GM12878 (cell line): ENCODE measurements around the gene RPL21. TPM values are rescaled to one million over a fixed set of nuclear protein-coding genes. Genes with fewer than 3 reads are reported as not detected.

Experiments used
- ATAC-seq: fragments of 200-7000 bp; cut with Tn5 transposase; 3 replicates; pipeline ENCODE4 v1.9.1; 2020; ENCODE audit warnings: mild to moderate bottlenecking, moderate library complexity
- BruUV-seq: library from RNA; stranded (reverse); fragments of 400-500 nt; replicated peaks from 2 replicates; lab custom pipeline; 2021; lab: Mats Ljungman, UMichigan
- CTCF ChIA-PET: fragments of 300-600 bp; sonication (Branson Sonifier 250); formaldehyde crosslinking; extraction: SDS; loops from one replicate; lab custom pipeline; 2021; ENCODE audit warnings: inconsistent platforms; lab: Yijun Ruan, JAX
- POLR2A ChIA-PET: fragments of 350-600 bp; formaldehyde crosslinking; extraction: SDS; loops from one replicate; lab custom pipeline; 2021; ENCODE audit warnings: inconsistent platforms; lab: Charles Lee
- RAD21 ChIA-PET: fragments of 300-600 bp; sonication (Branson Sonifier 250); formaldehyde crosslinking; loops from one replicate; lab custom pipeline; 2023; ENCODE audit warnings: antibody characterized with exemption; ENCODE audit not compliant: unreplicated experiment; lab: Charles Lee
- SMC1A ChIA-PET: fragments of 300-600 bp; sonication (Branson Sonifier 250); formaldehyde crosslinking; loops from one replicate; lab custom pipeline; 2023; ENCODE audit not compliant: unreplicated experiment, uncharacterized antibody; lab: Charles Lee
- DNase-seq: peaks from one replicate; pipeline ENCODE4 v3.0.0-alpha.2; 2011; ENCODE audit warnings: low read depth, low spot score
- FAIRE-seq: peaks from 3 replicates; lab custom pipeline; 2011; peaks lifted over from hg19 to GRCh38; lab: Jason Lieb, UNC
- H2AFZ ChIP-seq: 2 replicates; pipeline ENCODE4 v1.6.0; 2011; ENCODE audit warnings: low read depth, low read length, control low read depth; ENCODE audit not compliant: control insufficient read depth
- H3K27ac ChIP-seq: 2 replicates; pipeline ENCODE4 v1.5.1; 2011; ENCODE audit warnings: control low read depth; ENCODE audit not compliant: control insufficient read depth, insufficient read depth
- H3K27me3 ChIP-seq, 2 experiments: replicated peaks in 1 of 2; 2 replicates each; pipeline versions ENCODE4 v1.6.0 to v1.6.1; 2011; ENCODE audit warnings: low read length in 1 of 2; ENCODE audit not compliant: control insufficient read depth in 2 of 2, insufficient read depth in 2 of 2
- H3K36me3 ChIP-seq, 2 experiments: 2 replicates each; pipeline ENCODE4 v1.5.1; 2011; ENCODE audit warnings: low read length in 1 of 2; ENCODE audit not compliant: control insufficient read depth in 2 of 2, insufficient read depth in 2 of 2
- H3K4me1 ChIP-seq: 2 replicates; pipeline ENCODE4 v1.6.1; 2011; ENCODE audit warnings: mild to moderate bottlenecking, low read length, moderate library complexity, mixed read lengths; ENCODE audit not compliant: control insufficient read depth, insufficient read depth
- H3K4me2 ChIP-seq: 2 replicates; pipeline ENCODE4 v1.6.0; 2011; ENCODE audit warnings: control low read depth; ENCODE audit not compliant: control insufficient read depth, insufficient read depth
- H3K4me3 ChIP-seq: fragments of 200-600 bp; sonication (generic); 2 replicates; pipeline ENCODE4 v1.5.1; 2016
- H3K79me2 ChIP-seq: 2 replicates; pipeline ENCODE4 v1.6.0; 2011; ENCODE audit warnings: low read length; ENCODE audit not compliant: control insufficient read depth, insufficient read depth
- H3K9ac ChIP-seq: 2 replicates; pipeline ENCODE4 v1.8.0; 2011; ENCODE audit warnings: low read length, control low read depth, mixed read lengths; ENCODE audit not compliant: control insufficient read depth, insufficient read depth
- H3K9me3 ChIP-seq: replicated peaks from 3 replicates; pipeline ENCODE4 v1.5.1; 2011; ENCODE audit warnings: mild to moderate bottlenecking, low read length; ENCODE audit not compliant: control insufficient read depth, insufficient read depth
- H4K20me1 ChIP-seq: 2 replicates; pipeline ENCODE4 v1.6.0; 2011; ENCODE audit not compliant: control insufficient read depth, insufficient read depth
- ATF7 ChIP-seq: fragments of 450-650 bp; IDR thresholded peaks from 2 replicates; pipeline ENCODE4 v1.6.1; 2016; ENCODE audit warnings: low read depth, mild to moderate bottlenecking
- CREB1 ChIP-seq: IDR thresholded peaks from 2 replicates; pipeline ENCODE4 v1.6.1; 2012; ENCODE audit warnings: low read depth, mild to moderate bottlenecking, inconsistent platforms
- GABPA ChIP-seq: IDR thresholded peaks from 2 replicates; pipeline ENCODE4 v1.6.1; 2014; ENCODE audit warnings: antibody characterized with exemption, low read depth, mild to moderate bottlenecking, inconsistent platforms
- IKZF2 ChIP-seq, 2 experiments: fragments of 450-650 bp; IDR thresholded peaks; 2 replicates each; pipeline ENCODE4 v1.6.1; 2017; ENCODE audit warnings: mild to moderate bottlenecking in 2 of 2, moderate library complexity in 2 of 2
- MTA2 ChIP-seq: fragments of 450-650 bp; IDR thresholded peaks from 2 replicates; pipeline ENCODE4 v1.6.1; 2016; ENCODE audit warnings: low read depth, mild to moderate bottlenecking, moderate library complexity
- MXI1 ChIP-seq: fragments of 150-350 bp; IDR thresholded peaks from 2 replicates; pipeline ENCODE4 v1.6.1; 2011; ENCODE audit warnings: low read depth, mild to moderate bottlenecking, inconsistent platforms, low read length, improper control_type of control experiment
- NFIC ChIP-seq: IDR thresholded peaks from 2 replicates; pipeline ENCODE4 v1.6.1; 2012; ENCODE audit warnings: low read depth, mild to moderate bottlenecking, inconsistent platforms, low read length, moderate library complexity
- NRF1 ChIP-seq: conservative IDR thresholded peaks from 2 replicates; pipeline ENCODE4 v1.6.1; 2011; ENCODE audit warnings: mild to moderate bottlenecking, low read depth, low read length, improper control_type of control experiment
- RFX5 ChIP-seq: IDR thresholded peaks from 2 replicates; pipeline ENCODE4 v1.6.1; 2011; ENCODE audit warnings: low read depth, low read length, improper control_type of control experiment
- WGBS: methylation state at CpG from one replicate; pipeline ENCODE4 v1.1.6; 2016; ENCODE audit warnings: low lambda C conversion rate; ENCODE audit not compliant: insufficient replicate concordance, insufficient coverage; ENCODE audit errors: missing lambda C conversion rate; 5-methylcytosine and 5-hydroxymethylcytosine counted together
- in situ Hi-C: fragments of 300-500 bp; cut with MboI; formaldehyde crosslinking; loops from 9 replicates; pipeline ENCODE4 v1.14.3; 2018; ENCODE audit warnings: mixed read lengths
- intact Hi-C: fragments of 100-400 bp; cut with micrococcal nuclease; formaldehyde crosslinking; loops from one replicate; pipeline ENCODE4 v1.14.2; 2022; ENCODE audit not compliant: unreplicated experiment
- polyA plus RNA-seq, 11 experiments: library from polyadenylated mRNA; depleted of rRNA in 4 of 11; unstranded in 6 of 11; stranded (reverse) in 5 of 11; fragments of >200 nt; fragmentation: Nextera tagmentation in 4 of 11; fragmentation: Illumina TruSeq in 1 of 11; extraction: Ambion mirVana in 4 of 11; extraction: Trizol in 1 of 11; gene quantifications; 1 replicate in 1 of 11; 2 replicates in 10 of 11; pipeline versions ENCODE4 v1.2.1 to v1.2.3, GENCODE V29; 2011 to 2016; ENCODE audit warnings: inconsistent platforms in 2 of 11, missing spikeins in 2 of 11, low read depth in 1 of 11
- total RNA-seq, 4 experiments: library from RNA; depleted of rRNA in 3 of 4; stranded (reverse); fragments of >200 nt in 3 of 4; fragmentation: Illumina TruSeq in 1 of 4; extraction: Trizol in 1 of 4; gene quantifications; 2 replicates each; pipeline versions ENCODE4 v1.2.1 to v1.2.3, GENCODE V29; 2013 to 2021
- TF ChIP-seq, protein P1 (sequence below): fragments of 450-650 bp; formaldehyde crosslinking; IDR thresholded peaks from 2 replicates; pipeline ENCODE4 v1.4.0; 2022; ENCODE audit warnings: mild to moderate bottlenecking, moderate library complexity
- TF ChIP-seq, protein P2 (sequence below): fragments of 450-650 bp; IDR thresholded peaks from 2 replicates; pipeline ENCODE4 v1.6.1; 2017; ENCODE audit warnings: low read depth, mild to moderate bottlenecking, moderate library complexity

The RPL21 gene
- total and polyA plus RNA-seq, 10 of the 15 experiments (the other 5 are each of a cell fraction or from before 2014, with no cell fraction given): 817 to 9,760 (median 1,698) TPM

DNA sequence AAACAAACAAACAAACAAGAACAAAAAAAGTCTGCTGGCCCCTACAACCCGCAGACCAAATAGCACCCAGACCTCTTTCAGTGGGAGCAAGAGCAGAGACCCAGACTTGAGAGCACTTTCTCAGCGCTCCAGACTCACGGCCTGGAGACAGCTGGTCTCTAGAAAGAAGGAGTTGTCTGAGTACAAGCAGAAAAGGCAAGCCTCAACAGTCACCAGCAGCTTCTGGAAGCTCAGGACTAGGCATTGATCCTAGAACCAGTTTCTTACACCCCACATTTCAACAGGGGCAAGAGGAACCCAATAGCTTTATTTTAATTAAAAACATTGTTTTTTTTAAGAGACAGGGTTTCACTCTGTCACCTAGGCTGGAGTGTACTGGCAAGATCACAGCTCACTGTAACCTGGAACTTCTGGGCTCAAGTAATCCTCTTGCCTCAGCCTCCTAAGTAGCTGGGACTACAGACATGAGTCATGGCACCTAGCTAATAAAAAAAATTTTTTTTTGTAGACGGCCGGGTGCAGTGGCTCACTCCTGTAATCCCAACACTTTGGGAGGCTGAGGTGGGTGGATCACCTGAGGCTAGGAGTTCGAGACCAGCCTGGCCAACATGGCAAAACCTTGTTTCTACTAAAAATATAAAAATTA, 49.7 kb downstream of the RPL21 start:
- 53% methylated on average over 6 of the region's 6 CpGs for WGBS
- no peaks in the 10 kb centered on the region for H3K9me3 ChIP-seq
- ChIA-PET RAD21 (interaction anchor here (0.7 to 1.1 kb wide), 2 partner anchors 61 to 316 kb away, joined by 3 to 4 read pairs; no protein-coding TSS in a partner anchor), CTCF (interaction anchor here (0.9 to 1.4 kb wide), 4 partner anchors 17 to 316 kb away, joined by 3 to 4 read pairs (median 3); partner anchors contain the start of gene RASL11A), SMC1A (no interaction called here), POLR2A (interaction anchor here (0.6 kb wide), 1 partner anchor 10 kb away, joined by 5 read pairs; no protein-coding TSS in a partner anchor)
- H3K27ac ChIP-seq: no peak overlapping the region
- FAIRE-seq (no peak), ATAC-seq (no peak), DNase-seq (no peak)
- H3K4me1 ChIP-seq: no peaks in the 10 kb centered on the region
- H3K4me3 ChIP-seq: no peak overlapping the region
- peaks cover 0 to 4% of the 10 kb centered on the region in 2 experiments; a peak in 3 of 4 replicates for H3K27me3 ChIP-seq
- no peaks in the 10 kb centered on the region for H3K79me2 ChIP-seq
- H3K9ac ChIP-seq: no peak overlapping the region
- TF ChIP-seq CREB1: no peak
- H2AFZ ChIP-seq: no peak overlapping the region
- intact Hi-C loops: no loop called here
- H3K4me2 ChIP-seq: no peak overlapping the region
- no TSS peak for BruUV-seq
- H3K36me3 ChIP-seq: no peaks in the 10 kb centered on the region
- in situ Hi-C loops: no loop called here
- H4K20me1 ChIP-seq: no peaks in the 10 kb centered on the region

DNA sequence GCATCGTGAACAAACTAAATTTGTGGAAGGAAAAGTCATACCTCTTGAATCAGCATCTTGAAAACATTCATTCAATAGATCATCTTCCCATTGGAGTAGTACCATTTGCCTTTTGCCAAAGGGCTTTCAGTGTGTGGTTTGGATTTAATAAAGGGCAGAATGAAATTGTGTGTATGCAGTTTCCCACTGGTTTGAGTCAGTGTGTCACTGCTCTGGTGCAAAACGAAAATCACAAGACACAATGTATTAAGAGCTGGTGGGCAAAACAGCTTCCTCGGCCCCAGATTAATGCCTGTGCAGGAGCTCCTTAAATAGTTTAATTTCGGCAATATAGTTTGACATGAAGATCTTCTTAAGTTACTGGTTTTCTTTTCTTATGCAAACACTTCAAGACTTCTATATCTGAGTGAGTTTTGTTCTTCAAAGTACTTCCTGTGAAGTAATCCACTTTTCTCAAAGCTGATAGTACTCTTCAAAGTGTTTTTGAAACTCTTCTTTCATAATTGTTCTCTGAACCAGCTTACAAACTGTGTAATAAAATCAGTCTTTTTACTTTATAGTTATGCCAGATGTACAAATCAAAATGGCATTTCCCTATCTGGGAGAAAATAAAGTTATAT, 51.4 kb downstream of the RPL21 start:
- H3K9ac ChIP-seq: no peak overlapping the region
- POLR2A ChIA-PET: no interaction called here
- in situ Hi-C loops: no loop called here
- intact Hi-C loops: no loop called here
- SMC1A ChIA-PET: interaction anchor here (1.2 to 1.7 kb wide), 2 partner anchors 51 to 57 kb away, joined by 3 read pairs; no protein-coding TSS in a partner anchor
- WGBS: 25% methylated on average over 4 of the region's 4 CpGs
- no peak overlapping the region for H3K4me2 ChIP-seq
- H3K4me1 ChIP-seq: no peaks in the 10 kb centered on the region
- H3K27me3 ChIP-seq: peaks cover 0 to 2% of the 10 kb centered on the region in 2 experiments; a peak in 2 of 4 replicates
- RAD21 ChIA-PET: interaction anchor here (1.0 kb wide), 1 partner anchor 59 kb away, joined by 3 read pairs; no protein-coding TSS in a partner anchor
- ATAC-seq: no peak
- H3K79me2 ChIP-seq: no peaks in the 10 kb centered on the region
- no peak overlapping the region for H2AFZ ChIP-seq
- H3K27ac ChIP-seq: no peak overlapping the region
- no peak overlapping the region for H3K4me3 ChIP-seq
- H3K36me3 ChIP-seq: no peaks in the 10 kb centered on the region
- DNase-seq: no peak
- CTCF ChIA-PET: no interaction called here
- H4K20me1 ChIP-seq: no peaks in the 10 kb centered on the region
- no TSS peak for BruUV-seq
- FAIRE-seq: no peak
- no peaks in the 10 kb centered on the region for H3K9me3 ChIP-seq
- TF ChIP-seq NRF1 (no peak), MXI1 (no peak), NFIC (no peak), IKZF2 (IDR thresholded peaks at IDR 0.05) (no peak), GABPA (no peak), ATF7 (no peak), MTA2 (no peak), RFX5 (no peak)
- TF ChIP-seq, protein P1, sequence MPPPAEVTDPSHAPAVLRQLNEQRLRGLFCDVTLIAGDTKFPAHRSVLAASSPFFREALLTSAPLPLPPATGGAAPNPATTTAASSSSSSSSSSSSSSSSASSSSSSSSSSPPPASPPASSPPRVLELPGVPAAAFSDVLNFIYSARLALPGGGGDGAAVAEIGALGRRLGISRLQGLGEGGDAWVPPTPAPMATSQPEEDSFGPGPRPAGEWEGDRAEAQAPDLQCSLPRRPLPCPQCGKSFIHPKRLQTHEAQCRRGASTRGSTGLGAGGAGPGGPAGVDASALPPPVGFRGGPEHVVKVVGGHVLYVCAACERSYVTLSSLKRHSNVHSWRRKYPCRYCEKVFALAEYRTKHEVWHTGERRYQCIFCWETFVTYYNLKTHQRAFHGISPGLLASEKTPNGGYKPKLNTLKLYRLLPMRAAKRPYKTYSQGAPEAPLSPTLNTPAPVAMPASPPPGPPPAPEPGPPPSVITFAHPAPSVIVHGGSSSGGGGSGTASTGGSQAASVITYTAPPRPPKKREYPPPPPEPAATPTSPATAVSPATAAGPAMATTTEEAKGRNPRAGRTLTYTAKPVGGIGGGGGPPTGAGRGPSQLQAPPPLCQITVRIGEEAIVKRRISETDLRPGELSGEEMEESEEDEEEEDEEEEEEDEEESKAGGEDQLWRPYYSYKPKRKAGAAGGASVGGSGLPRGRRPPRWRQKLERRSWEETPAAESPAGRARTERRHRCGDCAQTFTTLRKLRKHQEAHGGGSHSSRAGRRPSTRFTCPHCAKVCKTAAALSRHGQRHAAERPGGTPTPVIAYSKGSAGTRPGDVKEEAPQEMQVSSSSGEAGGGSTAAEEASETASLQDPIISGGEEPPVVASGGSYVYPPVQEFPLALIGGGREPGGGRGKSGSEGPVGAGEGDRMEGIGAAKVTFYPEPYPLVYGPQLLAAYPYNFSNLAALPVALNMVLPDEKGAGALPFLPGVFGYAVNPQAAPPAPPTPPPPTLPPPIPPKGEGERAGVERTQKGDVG (CRISPR knock-in tag): no peak
- TF ChIP-seq, protein P2, sequence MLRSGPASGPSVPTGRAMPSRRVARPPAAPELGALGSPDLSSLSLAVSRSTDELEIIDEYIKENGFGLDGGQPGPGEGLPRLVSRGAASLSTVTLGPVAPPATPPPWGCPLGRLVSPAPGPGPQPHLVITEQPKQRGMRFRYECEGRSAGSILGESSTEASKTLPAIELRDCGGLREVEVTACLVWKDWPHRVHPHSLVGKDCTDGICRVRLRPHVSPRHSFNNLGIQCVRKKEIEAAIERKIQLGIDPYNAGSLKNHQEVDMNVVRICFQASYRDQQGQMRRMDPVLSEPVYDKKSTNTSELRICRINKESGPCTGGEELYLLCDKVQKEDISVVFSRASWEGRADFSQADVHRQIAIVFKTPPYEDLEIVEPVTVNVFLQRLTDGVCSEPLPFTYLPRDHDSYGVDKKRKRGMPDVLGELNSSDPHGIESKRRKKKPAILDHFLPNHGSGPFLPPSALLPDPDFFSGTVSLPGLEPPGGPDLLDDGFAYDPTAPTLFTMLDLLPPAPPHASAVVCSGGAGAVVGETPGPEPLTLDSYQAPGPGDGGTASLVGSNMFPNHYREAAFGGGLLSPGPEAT: no peak
